Glutamatergic neuron (in vitro differentiated cells): ENCODE results near the gene FNDC3B. TPM values are rescaled to one million over a fixed set of nuclear protein-coding genes. Genes with fewer than 3 reads are reported as not detected.

Source experiments
- DNase-seq: peaks from one replicate; pipeline ENCODE4 v3.0.0; 2022
- H3K27ac Mint-ChIP-seq: one replicate; pipeline ENCODE4 v1.8.0; 2020; ENCODE audit warnings: mild to moderate bottlenecking, mixed read lengths, inconsistent platforms; ENCODE audit not compliant: unreplicated experiment
- H3K27me3 Mint-ChIP-seq: one replicate; pipeline ENCODE4 v1.8.0; 2020; ENCODE audit warnings: mild to moderate bottlenecking, moderate library complexity, mixed read lengths, inconsistent platforms; ENCODE audit not compliant: unreplicated experiment
- H3K36me3 Mint-ChIP-seq: one replicate; pipeline ENCODE4 v1.8.0; 2020; ENCODE audit warnings: mild to moderate bottlenecking, mixed read lengths, inconsistent platforms; ENCODE audit not compliant: unreplicated experiment
- H3K4me1 Mint-ChIP-seq: one replicate; pipeline ENCODE4 v1.8.0; 2020; ENCODE audit warnings: mild to moderate bottlenecking, low read depth, mixed read lengths, inconsistent platforms; ENCODE audit not compliant: unreplicated experiment
- H3K4me3 Mint-ChIP-seq: one replicate; pipeline ENCODE4 v1.8.0; 2020; ENCODE audit warnings: mild to moderate bottlenecking, mixed read lengths, inconsistent platforms; ENCODE audit not compliant: unreplicated experiment
- H3K9me3 Mint-ChIP-seq: one replicate; pipeline ENCODE4 v1.8.0; 2020; ENCODE audit warnings: mild to moderate bottlenecking, moderate library complexity, mixed read lengths, inconsistent platforms; ENCODE audit not compliant: unreplicated experiment
- total RNA-seq: library from RNA; stranded (reverse); fragmentation: NEBNext Ultra II Directional; extraction: Animal tissue kit (Norgen Biotek cat#: 25700); gene quantifications from one replicate; pipeline ENCODE4 v1.2.1, GENCODE V29; 2021; ENCODE audit not compliant: unreplicated experiment
- TF ChIP-seq, protein P1 (sequence below): fragments of 200-600 bp; sonication (generic); IDR thresholded peaks from one replicate; pipeline ENCODE4 v1.5.0; 2021; ENCODE audit not compliant: partially characterized antibody, unreplicated experiment

The FNDC3B gene
- total RNA-seq, 1 donor from 2014 or later: 11.7 TPM

DNA sequence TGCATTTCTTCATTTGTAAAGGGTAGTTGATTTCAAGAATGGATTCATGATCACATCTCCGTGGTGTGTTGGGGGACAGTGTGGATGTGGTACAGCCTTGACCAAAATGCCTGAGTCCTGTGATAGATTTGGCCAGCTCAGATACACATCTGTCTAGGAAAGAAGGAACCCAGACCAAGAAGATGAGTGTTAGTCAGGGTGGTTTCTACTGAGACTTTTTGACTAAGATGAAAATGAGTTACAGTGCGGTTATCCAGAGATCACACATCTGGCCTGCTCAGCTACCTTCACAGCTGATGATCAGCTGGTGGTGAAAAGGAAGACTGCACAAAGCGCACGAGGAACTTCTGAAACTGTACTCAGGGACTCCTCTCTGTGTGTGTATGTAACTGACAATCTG lies 68.0 kb downstream of the FNDC3B start:
- Mint-ChIP-seq H3K27ac (no peak overlapping the region), H3K27me3 (no peaks in the 10 kb centered on the region), H3K4me3 (no peak overlapping the region), H3K36me3 (no peaks in the 10 kb centered on the region), H3K4me1 (peaks cover 3% of the 10 kb centered on the region), H3K9me3 (peaks cover 2% of the 10 kb centered on the region)
- TF ChIP-seq, protein P1, sequence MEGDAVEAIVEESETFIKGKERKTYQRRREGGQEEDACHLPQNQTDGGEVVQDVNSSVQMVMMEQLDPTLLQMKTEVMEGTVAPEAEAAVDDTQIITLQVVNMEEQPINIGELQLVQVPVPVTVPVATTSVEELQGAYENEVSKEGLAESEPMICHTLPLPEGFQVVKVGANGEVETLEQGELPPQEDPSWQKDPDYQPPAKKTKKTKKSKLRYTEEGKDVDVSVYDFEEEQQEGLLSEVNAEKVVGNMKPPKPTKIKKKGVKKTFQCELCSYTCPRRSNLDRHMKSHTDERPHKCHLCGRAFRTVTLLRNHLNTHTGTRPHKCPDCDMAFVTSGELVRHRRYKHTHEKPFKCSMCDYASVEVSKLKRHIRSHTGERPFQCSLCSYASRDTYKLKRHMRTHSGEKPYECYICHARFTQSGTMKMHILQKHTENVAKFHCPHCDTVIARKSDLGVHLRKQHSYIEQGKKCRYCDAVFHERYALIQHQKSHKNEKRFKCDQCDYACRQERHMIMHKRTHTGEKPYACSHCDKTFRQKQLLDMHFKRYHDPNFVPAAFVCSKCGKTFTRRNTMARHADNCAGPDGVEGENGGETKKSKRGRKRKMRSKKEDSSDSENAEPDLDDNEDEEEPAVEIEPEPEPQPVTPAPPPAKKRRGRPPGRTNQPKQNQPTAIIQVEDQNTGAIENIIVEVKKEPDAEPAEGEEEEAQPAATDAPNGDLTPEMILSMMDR: no peak
- no peak for DNase-seq

DNA sequence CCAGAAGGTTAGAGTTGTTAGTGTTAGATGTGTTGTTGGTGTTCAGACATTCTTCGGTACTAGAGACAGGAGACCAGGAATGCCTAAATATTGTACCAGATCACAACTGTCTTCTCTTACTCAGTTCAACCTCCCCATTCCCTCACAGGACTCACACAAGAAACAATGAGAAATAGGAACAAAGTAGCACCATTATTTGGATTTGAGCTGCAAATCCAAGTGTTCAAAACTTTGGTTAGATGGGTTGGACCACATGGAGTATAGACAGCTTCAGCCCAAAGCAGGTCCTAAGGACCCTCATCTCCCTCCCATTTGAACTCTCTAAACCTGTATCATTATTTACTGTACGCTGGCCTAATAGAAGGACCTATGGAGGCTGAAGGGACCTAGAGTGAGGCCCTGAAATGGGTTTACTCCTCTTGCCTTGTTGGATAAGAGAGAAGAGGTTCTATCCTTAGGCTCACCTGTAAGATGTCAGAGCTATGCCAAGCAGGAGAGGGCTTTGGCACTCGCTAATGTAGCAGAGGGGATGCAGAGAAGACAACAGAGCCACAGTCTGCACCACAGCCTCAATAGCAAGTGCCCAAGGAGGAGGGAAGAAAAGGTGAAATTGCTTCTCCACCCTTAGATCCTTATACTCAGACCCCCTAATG lies 70.9 kb downstream of the FNDC3B start:
- peaks cover 2% of the 10 kb centered on the region for H3K9me3 Mint-ChIP-seq
- no peaks in the 10 kb centered on the region for H3K27me3 Mint-ChIP-seq
- no peak overlapping the region for H3K4me3 Mint-ChIP-seq
- H3K27ac Mint-ChIP-seq: no peak overlapping the region
- no peak for DNase-seq
- H3K4me1 Mint-ChIP-seq: no peaks in the 10 kb centered on the region
- TF ChIP-seq, protein P1: no peak
- H3K36me3 Mint-ChIP-seq: no peaks in the 10 kb centered on the region

DNA sequence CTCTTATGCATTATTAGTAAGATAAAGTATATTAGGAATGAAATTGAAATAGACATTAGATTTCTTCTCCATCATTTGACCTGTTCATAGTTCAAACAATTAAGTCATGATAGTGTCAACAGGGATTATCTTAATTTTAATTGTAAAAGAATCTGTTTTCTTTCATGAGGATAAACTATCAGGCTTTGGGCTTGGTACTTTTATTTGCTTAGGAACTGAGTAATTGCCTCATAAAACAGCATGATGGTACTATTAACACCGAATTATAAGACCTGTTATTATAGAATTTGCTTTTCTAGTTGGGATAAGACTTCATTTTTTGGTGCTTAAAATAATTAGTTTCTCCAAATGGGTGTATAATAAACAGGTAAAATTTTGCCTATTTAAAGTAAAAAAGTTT lies 71.8 kb downstream of the FNDC3B start:
- Mint-ChIP-seq H3K4me1 (no peaks in the 10 kb centered on the region), H3K36me3 (no peaks in the 10 kb centered on the region)

DNA sequence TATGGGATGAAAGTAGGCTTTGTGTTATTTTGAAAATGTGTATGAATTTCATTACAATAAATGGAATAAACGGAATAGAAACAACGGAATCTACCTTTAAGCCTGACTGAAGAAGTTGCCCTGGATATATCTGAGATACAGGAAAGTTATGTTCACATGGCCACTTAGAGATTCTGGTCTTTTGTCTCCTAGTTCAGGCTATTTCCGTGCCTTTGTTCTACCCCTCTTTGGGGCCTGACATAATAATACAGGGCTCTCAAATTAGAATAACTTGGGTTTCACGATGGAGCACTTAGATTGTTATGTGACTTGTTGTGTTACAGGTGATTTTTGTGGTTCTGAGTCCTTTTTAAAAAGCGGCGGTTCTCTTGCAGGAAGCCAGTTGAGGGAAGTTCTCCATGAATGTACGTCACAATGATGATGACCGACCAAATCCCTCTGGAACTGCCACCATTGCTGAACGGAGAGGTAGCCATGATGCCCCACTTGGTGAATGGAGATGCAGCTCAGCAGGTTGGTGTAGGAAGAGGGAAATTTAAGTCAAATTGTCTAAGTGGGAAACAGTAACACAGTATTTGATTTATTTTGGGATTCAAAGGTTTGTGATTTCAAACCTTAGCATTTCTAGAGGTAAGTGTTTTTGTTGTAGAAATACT lies 72.8 kb downstream of the FNDC3B start:
- no peak overlapping the region for H3K4me3 Mint-ChIP-seq
- H3K27ac Mint-ChIP-seq: no peak overlapping the region
- H3K27me3 Mint-ChIP-seq: no peaks in the 10 kb centered on the region
- H3K36me3 Mint-ChIP-seq: no peaks in the 10 kb centered on the region
- DNase-seq: no peak
- H3K9me3 Mint-ChIP-seq: peaks cover 2% of the 10 kb centered on the region
- TF ChIP-seq, protein P1: no peak
- H3K4me1 Mint-ChIP-seq: no peaks in the 10 kb centered on the region

More for the DNA sequence above, 71.8 kb downstream of the FNDC3B start:
- H3K27ac Mint-ChIP-seq: no peak overlapping the region
- TF ChIP-seq, protein P1: no peak
- H3K4me3 Mint-ChIP-seq: no peak overlapping the region
- H3K9me3 Mint-ChIP-seq: peaks cover 2% of the 10 kb centered on the region
- DNase-seq: no peak
- no peaks in the 10 kb centered on the region for H3K27me3 Mint-ChIP-seq

DNA sequence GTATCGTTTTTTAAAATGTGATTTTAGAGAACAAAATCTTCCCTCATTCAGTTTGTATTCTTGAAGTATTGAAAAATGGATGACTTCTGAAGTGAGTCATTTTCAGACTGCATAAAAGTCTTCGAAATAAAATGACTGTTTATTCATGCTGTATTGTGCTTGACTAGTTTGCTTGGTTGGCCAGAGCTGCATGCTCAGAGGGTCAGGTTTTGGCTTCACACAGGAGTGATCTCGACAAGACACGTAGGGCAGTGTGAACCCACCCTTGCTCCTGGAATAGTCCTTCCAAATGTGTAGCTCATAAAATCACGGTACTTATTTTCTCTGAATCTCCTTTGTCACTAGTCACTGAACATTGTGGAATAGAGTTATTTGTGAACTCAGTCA lies 73.3 kb downstream of the FNDC3B start:
- Mint-ChIP-seq H3K4me3 (no peak overlapping the region), H3K36me3 (no peaks in the 10 kb centered on the region), H3K9me3 (peaks cover 2% of the 10 kb centered on the region), H3K4me1 (no peaks in the 10 kb centered on the region), H3K27me3 (no peaks in the 10 kb centered on the region), H3K27ac (no peak overlapping the region)
- TF ChIP-seq, protein P1: no peak
- no peak for DNase-seq
